IMR-90 (cell line): ENCODE data around the gene ZCCHC7. TPM values are rescaled to one million over a fixed set of nuclear protein-coding genes. Genes with fewer than 3 reads are reported as not detected.

ENCODE experiments used
- ATAC-seq: fragments of 200-7000 bp; cut with Tn5 transposase; 2 replicates; pipeline ENCODE4 v1.9.1; 2020; ENCODE audit warnings: low read depth, mild to moderate bottlenecking, moderate library complexity
- BruUV-seq: library from RNA; stranded (reverse); fragments of 400-500 nt; replicated peaks from 2 replicates; lab custom pipeline; 2021; lab: Mats Ljungman, UMichigan
- CTCF ChIA-PET: fragments of 300-600 bp; formaldehyde crosslinking; extraction: SDS; loops from one replicate; lab custom pipeline; 2021; ENCODE audit warnings: antibody characterized with exemption; lab: Yijun Ruan, JAX
- POLR2A ChIA-PET: fragments of 300-600 bp; sonication (Branson Sonifier 250); formaldehyde crosslinking; loops from one replicate; lab custom pipeline; 2022; ENCODE audit warnings: antibody characterized with exemption; ENCODE audit not compliant: unreplicated experiment; lab: Charles Lee
- DNase-seq: peaks from one replicate; pipeline ENCODE4 v3.0.0; 2013
- H2AFZ ChIP-seq: replicated peaks from 2 replicates; pipeline ENCODE3; 2013; ENCODE audit warnings: low read length, mild to moderate bottlenecking; ENCODE audit not compliant: poor library complexity
- H2AK5ac ChIP-seq: 2 replicates; pipeline ENCODE4 v1.6.1; 2013; ENCODE audit warnings: low read depth, low read length, inconsistent platforms
- H2AK9ac ChIP-seq: replicated peaks from 2 replicates; pipeline ENCODE3; 2013; ENCODE audit warnings: mild to moderate bottlenecking, low read depth, low read length, moderate library complexity; ENCODE audit not compliant: poor library complexity
- H2BK120ac ChIP-seq: 2 replicates; pipeline ENCODE4 v1.6.1; 2013; ENCODE audit warnings: low read depth, low read length, inconsistent platforms
- H2BK15ac ChIP-seq: 3 replicates; pipeline ENCODE4 v1.6.1; 2013; ENCODE audit warnings: low read depth, low read length, inconsistent platforms
- H2BK20ac ChIP-seq: 2 replicates; pipeline ENCODE4 v1.6.1; 2013; ENCODE audit warnings: low read depth, mild to moderate bottlenecking, inconsistent platforms, low read length, moderate library complexity
- H2BK5ac ChIP-seq: 2 replicates; pipeline ENCODE4 v1.6.1; 2013; ENCODE audit warnings: mild to moderate bottlenecking, low read depth, low read length, inconsistent platforms; ENCODE audit not compliant: poor library complexity, severe bottlenecking
- H3K14ac ChIP-seq: replicated peaks from 2 replicates; pipeline ENCODE4 v1.6.1; 2013; ENCODE audit warnings: low read depth, low read length, inconsistent platforms
- H3K18ac ChIP-seq: 2 replicates; pipeline ENCODE4 v1.6.1; 2013; ENCODE audit warnings: low read depth, low read length, control low read depth
- H3K23ac ChIP-seq: 2 replicates; pipeline ENCODE4 v1.6.1; 2013; ENCODE audit warnings: low read depth, low read length, inconsistent platforms
- H3K27ac ChIP-seq: 2 replicates; pipeline ENCODE4 v1.5.1; 2013; ENCODE audit warnings: mild to moderate bottlenecking, control low read depth, low read length; ENCODE audit not compliant: insufficient read depth
- H3K27me3 ChIP-seq: 2 replicates; pipeline ENCODE4 v1.6.1; 2013; ENCODE audit warnings: low read length; ENCODE audit not compliant: control insufficient read depth, insufficient read depth
- H3K36me3 ChIP-seq: 2 replicates; pipeline ENCODE4 v1.6.1; 2013; ENCODE audit warnings: low read length, mixed read lengths; ENCODE audit not compliant: control insufficient read depth, insufficient read depth
- H3K4ac ChIP-seq: 2 replicates; pipeline ENCODE4 v1.6.1; 2013; ENCODE audit warnings: low read depth, low read length, inconsistent platforms
- H3K4me1 ChIP-seq: 2 replicates; pipeline ENCODE4 v1.6.1; 2013; ENCODE audit warnings: low read length, mixed read lengths; ENCODE audit not compliant: control insufficient read depth, insufficient read depth
- H3K4me2 ChIP-seq: 2 replicates; pipeline ENCODE4 v1.6.1; 2013; ENCODE audit warnings: low read depth, mild to moderate bottlenecking, control low read depth, low read length, moderate library complexity
- H3K4me3 ChIP-seq: 2 replicates; pipeline ENCODE4 v1.5.1; 2013; ENCODE audit warnings: low read depth, mild to moderate bottlenecking, control low read depth, low read length, moderate library complexity; ENCODE audit not compliant: insufficient read depth
- H3K56ac ChIP-seq: 2 replicates; pipeline ENCODE4 v1.6.1; 2013; ENCODE audit warnings: low read length, inconsistent platforms; ENCODE audit not compliant: insufficient read depth; ENCODE audit errors: extremely low read depth
- H3K79me1 ChIP-seq, 2 experiments: 2 replicates each; pipeline ENCODE4 v1.6.1; 2013; ENCODE audit warnings: low read length in 2 of 2, inconsistent platforms in 1 of 2, low read depth in 1 of 2
- H3K9ac ChIP-seq: 2 replicates; pipeline ENCODE4 v1.6.1; 2013; ENCODE audit warnings: low read depth, low read length, control low read depth
- H3K9me1 ChIP-seq: 2 replicates; pipeline ENCODE4 v1.6.1; 2013; ENCODE audit warnings: low read length, inconsistent platforms; ENCODE audit not compliant: insufficient read depth
- H3K9me3 ChIP-seq: 2 replicates; pipeline ENCODE4 v1.6.1; 2013; ENCODE audit warnings: low read length; ENCODE audit not compliant: control insufficient read depth, insufficient read depth
- H4K20me1 ChIP-seq: 2 replicates; pipeline ENCODE4 v1.6.1; 2013; ENCODE audit warnings: low read length, inconsistent platforms; ENCODE audit not compliant: insufficient read depth
- H4K5ac ChIP-seq: 2 replicates; pipeline ENCODE4 v1.6.1; 2013; ENCODE audit warnings: mild to moderate bottlenecking, low read depth, low read length, control low read depth
- H4K8ac ChIP-seq, 2 experiments: 2 replicates each; pipeline ENCODE4 v1.6.1; 2013; ENCODE audit warnings: low read depth in 2 of 2, low read length in 2 of 2, control low read depth in 1 of 2, inconsistent platforms in 1 of 2
- H4K91ac ChIP-seq: 2 replicates; pipeline ENCODE4 v1.6.1; 2013; ENCODE audit warnings: low read depth, low read length, inconsistent platforms; ENCODE audit not compliant: insufficient read depth
- CEBPB ChIP-seq: IDR thresholded peaks from 2 replicates; pipeline ENCODE4 v1.6.1; 2012; ENCODE audit warnings: low read depth, low read length, improper control_type of control experiment
- CHD1 ChIP-seq: IDR thresholded peaks from 2 replicates; pipeline ENCODE4 v1.6.1; 2012; ENCODE audit warnings: low read depth, low read length, improper control_type of control experiment
- CTCF ChIP-seq: conservative IDR thresholded peaks from 2 replicates; pipeline ENCODE4 v1.5.1; 2012; ENCODE audit warnings: mild to moderate bottlenecking, low read depth, low read length, improper control_type of control experiment
- ELK1 ChIP-seq: fragments of 150-350 bp; IDR thresholded peaks from 2 replicates; pipeline ENCODE4 v1.6.1; 2016; ENCODE audit warnings: low read depth, mild to moderate bottlenecking, low read length, moderate library complexity, borderline replicate concordance
- FOS ChIP-seq: fragments of 150-350 bp; IDR thresholded peaks from 2 replicates; pipeline ENCODE4 v1.6.1; 2016; ENCODE audit warnings: low read depth, low read length
- MAFK ChIP-seq: IDR thresholded peaks from 2 replicates; pipeline ENCODE4 v1.6.1; 2012; ENCODE audit warnings: low read depth, low read length, improper control_type of control experiment
- MAZ ChIP-seq: IDR thresholded peaks from 2 replicates; pipeline ENCODE4 v1.6.1; 2012; ENCODE audit warnings: low read depth, mild to moderate bottlenecking, low read length, improper control_type of control experiment, moderate library complexity, borderline replicate concordance
- MXI1 ChIP-seq: IDR thresholded peaks from 2 replicates; pipeline ENCODE4 v1.6.1; 2012; ENCODE audit warnings: low read depth, mild to moderate bottlenecking, low read length, moderate library complexity, borderline replicate concordance
- NFE2L2 ChIP-seq: fragments of 150-350 bp; IDR thresholded peaks from 2 replicates; pipeline ENCODE4 v1.6.1; 2016; ENCODE audit warnings: low read depth, mild to moderate bottlenecking, low read length
- POLR2A ChIP-seq: IDR thresholded peaks from 2 replicates; pipeline ENCODE4 v1.6.1; 2012; ENCODE audit warnings: mild to moderate bottlenecking, low read depth, low read length
- RAD21 ChIP-seq: IDR thresholded peaks from 2 replicates; pipeline ENCODE4 v1.6.1; 2012; ENCODE audit warnings: low read length, improper control_type of control experiment
- RCOR1 ChIP-seq: IDR thresholded peaks from 2 replicates; pipeline ENCODE4 v1.6.1; 2012; ENCODE audit warnings: mild to moderate bottlenecking, low read length, improper control_type of control experiment; ENCODE audit not compliant: insufficient replicate concordance
- RFX5 ChIP-seq: IDR thresholded peaks from 2 replicates; pipeline ENCODE4 v1.8.0; 2012; ENCODE audit warnings: low read depth, mild to moderate bottlenecking, low read length, moderate library complexity
- USF2 ChIP-seq: fragments of 150-350 bp; IDR thresholded peaks from 2 replicates; pipeline ENCODE4 v1.6.1; 2017; ENCODE audit warnings: mild to moderate bottlenecking, antibody characterized with exemption, low read length, low read depth
- WGBS, 2 experiments: methylation state at CpG; one replicate each; pipeline versions ENCODE4 v1.1.5 to v1.1.7; 2013; ENCODE audit warnings: missing lambda C conversion rate in 2 of 2; ENCODE audit not compliant: insufficient read length in 1 of 2; ENCODE audit errors: extremely low coverage in 2 of 2; 5-methylcytosine and 5-hydroxymethylcytosine counted together
- dilution Hi-C: fragments of 300-500 bp; cut with HindIII; formaldehyde crosslinking; loops from one replicate; pipeline ENCODE4 v1.14.3; 2018; ENCODE audit warnings: low sequenced_read_pairs; ENCODE audit not compliant: unreplicated experiment
- in situ Hi-C: fragments of 300-500 bp; cut with MboI; formaldehyde crosslinking; loops from 3 replicates; pipeline ENCODE4 v1.14.3; 2019; ENCODE audit warnings: low sequenced_read_pairs, inconsistent platforms, mixed read lengths
- intact Hi-C: fragments of 100-400 bp; cut with micrococcal nuclease; formaldehyde crosslinking; loops from 2 replicates; pipeline ENCODE4 v1.10.0; 2022
- polyA plus RNA-seq, 3 experiments: library from polyadenylated mRNA; depleted of rRNA; stranded (reverse); fragments of >200 nt; gene quantifications; 2 replicates each; pipeline ENCODE4 v1.2.3, GENCODE V29; 2012; ENCODE audit warnings: low replicate concordance in 1 of 3
- total RNA-seq: library from RNA; depleted of rRNA; stranded (reverse); fragments of >200 nt; gene quantifications from 2 replicates; pipeline ENCODE4 v1.2.3, GENCODE V29; 2012

Gene ZCCHC7
- total and polyA plus RNA-seq, 2 of the 4 experiments (the other 2 are of a cell fraction) = 13.6 to 28.7 TPM

GRCh38 chr9:37325778-37326177, 205.4 kb downstream of the ZCCHC7 start (continued):
- no peak for TF ChIP-seq RCOR1
- TF ChIP-seq CEBPB = no peak
- no peak for TF ChIP-seq RAD21
- no peak for TF ChIP-seq MAZ

GRCh38 chr9:37327553-37327952, 207.2 kb downstream of the ZCCHC7 start:
- no peaks in the 10 kb centered on the region for H3K27me3 ChIP-seq
- dilution Hi-C loops = no loop called here
- H3K18ac ChIP-seq = no peak overlapping the region
- no peak overlapping the region for H2AK5ac ChIP-seq
- no peak overlapping the region for H3K23ac ChIP-seq
- no peak overlapping the region for H2BK20ac ChIP-seq
- H4K20me1 ChIP-seq = no peaks in the 10 kb centered on the region
- no peak overlapping the region for H2BK15ac ChIP-seq
- no TSS peak for BruUV-seq
- H3K4me3 ChIP-seq = no peak overlapping the region
- ATAC-seq (no peak), DNase-seq (no peak)
- no peak overlapping the region for H3K4me2 ChIP-seq
- H3K9ac ChIP-seq = no peak overlapping the region
- 90% methylated on average over 3 of the region's 4 CpGs; no CpG with 5 or more reads in 1 of the 2 experiments for WGBS, 2 experiments
- H3K4ac ChIP-seq = no peak overlapping the region
- no peak overlapping the region for H4K8ac ChIP-seq
- H2AK9ac ChIP-seq = no peak overlapping the region
- H3K9me1 ChIP-seq = no peaks in the 10 kb centered on the region
- H3K9me3 ChIP-seq = no peaks in the 10 kb centered on the region
- no peak overlapping the region for H3K14ac ChIP-seq
- H3K27ac ChIP-seq = no peak overlapping the region
- intact Hi-C loops = loop anchor here (5.0 to 10.0 kb wide), 2 partner anchors 53 to 330 kb away; no protein-coding TSS in a partner anchor
- H2BK5ac ChIP-seq = no peak overlapping the region
- H2AFZ ChIP-seq = no peak overlapping the region
- H3K79me1 ChIP-seq = no peaks in the 10 kb centered on the region; a peak in 1 of 4 replicates
- no peak overlapping the region for H4K91ac ChIP-seq
- H3K36me3 ChIP-seq = no peaks in the 10 kb centered on the region
- CTCF ChIA-PET = interaction anchor here (1.2 kb wide), 1 partner anchor 10 kb away, joined by 3 read pairs; no protein-coding TSS in a partner anchor
- H2BK120ac ChIP-seq = no peak overlapping the region
- no peak overlapping the region for H3K56ac ChIP-seq
- H4K5ac ChIP-seq = no peak overlapping the region
- POLR2A ChIA-PET = interaction anchor here (0.5 kb wide), 1 partner anchor 39 kb away, joined by 6 read pairs; no protein-coding TSS in a partner anchor
- in situ Hi-C loops = no loop called here
- H3K4me1 ChIP-seq = no peaks in the 10 kb centered on the region
- TF ChIP-seq MXI1 (no peak), RFX5 (no peak), USF2 (no peak), NFE2L2 (no peak), CEBPB (no peak), CHD1 (no peak), POLR2A (no peak), MAFK (no peak), RAD21 (no peak), ELK1 (no peak), FOS (no peak), CTCF (no peak)
